Loucy (cell line): Measurements from ENCODE around the gene TIFAB.

Experiments used
- EZH2phosphoT487 ChIP-seq: fragments of 200-600 bp; IDR thresholded peaks from 2 replicates; pipeline ENCODE4 v1.6.1; 2018; ENCODE audit warnings: antibody characterized with exemption, mild to moderate bottlenecking, moderate library complexity, borderline replicate concordance
- TF ChIP-seq, protein P1 (sequence below): fragments of 200-600 bp; sonication (generic); conservative IDR thresholded peaks from 2 replicates; pipeline ENCODE4 v1.5.1; 2014; ENCODE audit warnings: mild to moderate bottlenecking, antibody characterized with exemption, low read length

GRCh38 chr5:135449644-135450043 lies 2.5 kb downstream of the TIFAB start:
- TF ChIP-seq, protein P1, sequence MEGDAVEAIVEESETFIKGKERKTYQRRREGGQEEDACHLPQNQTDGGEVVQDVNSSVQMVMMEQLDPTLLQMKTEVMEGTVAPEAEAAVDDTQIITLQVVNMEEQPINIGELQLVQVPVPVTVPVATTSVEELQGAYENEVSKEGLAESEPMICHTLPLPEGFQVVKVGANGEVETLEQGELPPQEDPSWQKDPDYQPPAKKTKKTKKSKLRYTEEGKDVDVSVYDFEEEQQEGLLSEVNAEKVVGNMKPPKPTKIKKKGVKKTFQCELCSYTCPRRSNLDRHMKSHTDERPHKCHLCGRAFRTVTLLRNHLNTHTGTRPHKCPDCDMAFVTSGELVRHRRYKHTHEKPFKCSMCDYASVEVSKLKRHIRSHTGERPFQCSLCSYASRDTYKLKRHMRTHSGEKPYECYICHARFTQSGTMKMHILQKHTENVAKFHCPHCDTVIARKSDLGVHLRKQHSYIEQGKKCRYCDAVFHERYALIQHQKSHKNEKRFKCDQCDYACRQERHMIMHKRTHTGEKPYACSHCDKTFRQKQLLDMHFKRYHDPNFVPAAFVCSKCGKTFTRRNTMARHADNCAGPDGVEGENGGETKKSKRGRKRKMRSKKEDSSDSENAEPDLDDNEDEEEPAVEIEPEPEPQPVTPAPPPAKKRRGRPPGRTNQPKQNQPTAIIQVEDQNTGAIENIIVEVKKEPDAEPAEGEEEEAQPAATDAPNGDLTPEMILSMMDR = no peak
- TF ChIP-seq EZH2phosphoT487 = no peak
